DMS79 treated with DMSO at 0.1 percent for 48 hours (cell line): ENCODE results near the gene IQCB1.
"Not testable (repeated sequence)": the region's sequence is repeated elsewhere in the genome, so short reads cannot be mapped to it uniquely, and the experiment has no call there.

Source experiments
- DNase-seq: peaks from one replicate; lab custom pipeline; 2025; lab: John Stamatoyannopoulos, UW

Gene IQCB1

DNA sequence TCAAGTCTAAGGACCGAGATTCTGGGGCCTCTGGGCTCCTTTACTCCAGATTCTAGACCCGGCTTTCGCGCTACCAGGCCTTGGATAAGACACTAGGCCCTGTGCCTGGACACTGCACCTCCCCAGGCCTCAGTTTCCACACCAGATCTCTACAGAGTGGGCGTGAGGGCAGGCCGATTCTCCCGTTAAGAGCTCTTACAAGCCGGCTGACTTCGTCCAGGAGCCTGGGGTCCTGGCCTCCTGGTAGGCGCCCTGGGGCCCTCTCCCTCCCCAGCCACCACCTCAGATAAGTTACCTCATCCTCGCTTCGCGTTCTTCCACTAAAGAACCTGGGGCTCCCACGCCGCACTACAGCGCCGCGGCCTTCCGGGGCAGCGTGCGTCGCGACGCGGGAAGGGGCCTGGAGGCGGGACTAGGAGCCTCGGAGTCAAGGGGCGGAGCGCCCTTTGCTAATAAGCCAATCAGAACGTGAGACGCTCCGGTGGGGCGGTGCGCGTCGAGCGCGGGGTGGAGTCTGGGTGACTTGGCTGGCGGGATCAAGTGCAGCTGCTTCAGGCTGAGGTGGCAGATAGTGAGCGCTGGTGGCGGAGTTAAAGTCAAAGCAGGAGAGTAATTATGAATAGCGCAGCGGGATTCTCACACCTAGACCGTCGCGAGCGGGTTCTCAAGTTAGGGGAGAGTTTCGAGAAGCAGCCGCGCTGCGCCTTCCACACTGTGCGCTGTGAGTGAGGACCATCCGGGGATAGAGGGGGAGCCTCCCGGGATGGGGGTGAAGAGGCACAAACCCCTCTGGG, at the start of gene IQCB1, which contains the start of gene EAF2:
IQCB1 (minus strand) TSS at position 390 of the 794 bp plus-strand sequence. CDS start 6,100 bp downstream, outside the sequence.
EAF2 (plus strand) TSS at position 539 of the 794 bp plus-strand sequence; CDS start at position 616, 77 bp downstream.
- peak; percentile 95 for DNase-seq

DNA sequence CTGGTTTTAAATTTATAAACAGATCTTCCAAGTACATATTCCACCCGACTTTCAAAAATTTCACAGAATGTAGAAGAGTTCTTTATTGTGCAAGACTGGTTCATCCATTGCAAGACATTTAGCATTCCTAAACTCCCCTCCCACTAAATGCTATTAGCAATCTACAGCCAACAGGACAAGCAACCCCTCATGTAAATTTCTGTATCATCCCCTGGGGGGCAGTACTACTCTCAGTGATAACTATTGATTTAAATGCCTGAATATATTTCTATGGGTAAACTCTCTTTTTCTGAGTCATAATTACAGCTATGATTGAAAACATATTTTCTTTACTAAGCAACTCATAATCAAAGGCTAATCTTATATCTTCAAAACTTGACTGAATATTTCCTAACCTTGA, 48.6 kb upstream of the IQCB1 start:
- no peak for DNase-seq

- no peak for DNase-seq
These were observed 43.6 kb upstream of the IQCB1 start for GRCh38 chr3:121878411-121878810.

DNA sequence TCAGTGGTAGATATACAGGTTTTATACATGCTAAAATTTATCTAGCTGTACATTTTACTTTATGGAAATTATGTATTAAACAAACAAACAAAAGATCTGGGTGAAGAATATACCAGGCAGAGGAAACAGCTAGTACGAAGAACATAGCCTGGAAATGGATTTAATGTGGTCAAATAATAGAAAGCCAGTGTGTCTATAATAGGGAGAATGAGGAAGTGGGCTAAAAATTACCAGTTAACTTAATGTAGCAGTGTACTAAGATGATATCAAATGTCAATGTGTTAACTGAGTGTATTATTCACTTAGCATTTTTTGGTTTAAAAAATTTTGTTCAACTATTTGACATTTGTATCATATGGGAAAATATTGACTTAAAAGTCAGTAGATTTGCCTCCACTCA, 36.6 kb upstream of the IQCB1 start:
- DNase-seq = no peak

DNA sequence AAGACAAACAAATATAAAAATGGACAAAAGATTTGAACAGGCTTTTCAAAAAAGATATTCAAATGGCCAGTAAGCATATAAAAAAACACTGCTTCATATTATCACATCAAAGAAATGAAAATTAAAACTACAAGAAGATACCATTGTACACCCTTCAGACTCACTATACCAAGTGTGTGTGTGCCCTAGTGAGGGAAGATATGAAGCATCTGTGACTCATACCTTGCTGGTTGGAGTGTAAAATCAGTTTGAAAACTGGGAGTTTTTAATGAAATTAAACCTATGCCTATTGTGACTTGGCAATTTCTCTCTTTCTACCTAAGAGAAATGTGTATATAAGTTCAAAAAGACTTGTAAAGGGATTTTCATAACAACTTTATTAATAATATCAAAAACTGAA, 35.9 kb upstream of the IQCB1 start:
- no peak for DNase-seq

GRCh38 chr3:121869736-121870135, 34.9 kb upstream of the IQCB1 start:
- no peak for DNase-seq

DNA sequence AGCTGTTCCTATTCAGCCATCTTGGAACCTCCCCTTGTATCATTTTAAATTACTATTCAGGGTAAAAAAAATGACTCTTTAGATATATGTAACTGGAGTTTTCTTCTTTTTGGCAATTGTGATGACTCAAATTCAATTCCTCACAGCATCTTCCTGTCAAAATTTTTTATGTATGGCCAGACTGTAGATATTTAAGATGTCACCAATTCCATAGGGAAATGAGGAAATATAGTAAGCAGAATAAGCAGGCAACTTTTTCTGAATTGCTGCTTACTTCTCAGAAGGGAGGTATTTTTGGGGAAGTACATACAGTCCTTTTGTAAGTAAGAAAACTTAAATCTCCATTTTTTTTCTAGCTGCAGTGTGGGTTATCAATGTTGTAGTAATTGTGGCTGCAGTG, 28.9 kb upstream of the IQCB1 start:
- DNase-seq = no peak

DNA sequence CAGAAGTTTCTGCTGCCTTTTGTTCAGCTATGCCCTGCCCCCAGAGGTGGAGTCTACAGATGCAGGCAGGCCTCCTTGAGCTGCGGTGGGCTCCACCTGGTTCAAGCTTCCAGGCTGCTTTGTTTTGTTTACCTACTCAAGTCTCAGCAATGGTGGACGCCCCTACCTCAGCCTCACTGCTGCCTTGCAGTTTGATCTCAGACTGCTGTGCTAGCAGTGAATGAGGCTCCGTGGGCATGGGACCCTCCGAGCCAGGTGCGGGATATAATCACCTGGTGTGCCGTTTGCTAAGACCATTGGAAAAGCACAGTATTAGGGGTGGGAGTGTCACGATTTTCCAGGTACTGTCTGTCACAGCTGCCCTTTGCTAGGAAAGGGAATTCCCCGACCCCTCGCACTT, 28.4 kb upstream of the IQCB1 start:
- not testable (repeated sequence) for DNase-seq

DNA sequence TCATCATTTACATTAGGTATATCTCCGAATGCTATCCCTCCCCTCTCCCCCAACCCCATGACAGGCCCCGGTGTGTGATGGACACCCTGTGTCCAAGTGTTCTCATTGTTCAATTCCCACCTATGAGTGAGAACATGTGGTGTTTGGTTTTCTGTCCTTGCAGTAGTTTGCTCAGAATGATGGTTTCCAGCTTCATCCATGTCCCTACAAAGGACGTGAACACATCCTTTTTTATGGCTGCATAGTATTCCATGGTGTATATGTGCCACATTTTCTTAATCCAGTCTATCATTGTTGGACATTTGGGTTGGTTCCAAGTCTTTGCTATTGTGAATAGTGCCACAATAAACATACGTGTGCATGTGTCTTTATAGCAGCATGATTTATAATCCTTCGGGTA, 22.9 kb upstream of the IQCB1 start:
- not testable (repeated sequence) for DNase-seq

- no peak for DNase-seq
These were observed 20.7 kb upstream of the IQCB1 start for GRCh38 chr3:121855555-121855954.

- DNase-seq = no peak
These were observed 17.4 kb upstream of the IQCB1 start for GRCh38 chr3:121852256-121852655.

GRCh38 chr3:121844892-121845291, 10.0 kb upstream of the IQCB1 start:
- DNase-seq = no peak

- no peak for DNase-seq
These were observed 5.1 kb upstream of the IQCB1 start for GRCh38 chr3:121839962-121840361.

DNA sequence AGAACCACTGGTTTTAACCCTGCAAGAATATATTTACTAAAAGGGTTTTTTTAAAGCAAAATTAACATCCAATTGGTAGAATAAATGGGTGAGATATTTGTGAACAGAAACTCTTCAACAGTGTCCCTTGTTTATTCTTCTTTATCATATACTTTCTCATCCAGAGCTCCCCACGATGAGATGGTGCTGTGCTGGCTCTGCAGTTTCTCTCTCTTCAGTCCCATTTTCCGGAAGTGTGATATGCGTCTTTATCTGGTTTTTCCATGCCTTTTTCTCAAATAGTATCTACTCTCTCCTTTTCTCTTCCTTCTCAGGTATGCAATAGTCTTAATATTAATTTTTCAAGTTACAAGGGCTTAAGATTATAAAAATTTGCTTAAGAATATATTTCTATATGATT, 1.6 kb upstream of the IQCB1 start:
- DNase-seq = no peak

DNA sequence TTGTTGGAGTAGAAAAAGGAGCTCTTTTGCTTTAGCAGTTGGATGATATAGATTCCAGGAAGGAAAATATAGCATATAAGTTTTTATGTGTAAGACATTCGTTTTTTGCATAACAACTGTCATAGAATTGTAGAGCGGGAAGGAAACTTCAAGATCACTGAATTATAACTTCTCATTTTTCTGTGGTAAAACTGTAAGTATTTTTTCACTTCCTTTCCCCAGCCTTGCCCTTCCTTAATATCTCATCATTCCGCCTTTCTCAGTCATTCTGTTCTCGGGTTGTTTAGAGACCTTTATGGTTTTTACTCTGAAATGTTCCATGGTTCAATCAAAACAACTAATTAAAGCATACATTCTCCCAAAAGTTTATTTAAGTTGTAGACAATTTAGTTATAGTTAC, 1.2 kb upstream of the IQCB1 start:
- no peak for DNase-seq

DNA sequence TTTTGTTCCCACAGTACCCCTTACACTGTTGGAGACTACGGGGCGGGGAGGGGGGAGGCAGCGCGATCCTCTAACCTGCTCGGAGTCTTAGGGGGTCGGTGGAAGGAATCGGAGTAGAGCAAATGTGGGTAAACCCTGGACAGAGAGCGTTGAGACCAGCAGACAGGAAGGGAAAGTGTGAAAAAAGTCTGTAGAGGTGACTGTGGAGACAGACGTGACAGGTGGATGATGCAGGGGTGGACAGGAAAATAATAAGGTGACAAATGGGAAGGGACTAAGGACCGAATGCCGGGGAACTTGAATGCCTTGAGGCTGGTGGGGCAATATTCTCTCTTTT, 573 bp upstream of the IQCB1 start:
- peak; percentile 42 for DNase-seq

- DNase-seq = no peak
These were observed 646 bp downstream of the IQCB1 start for GRCh38 chr3:121834157-121834670.

DNA sequence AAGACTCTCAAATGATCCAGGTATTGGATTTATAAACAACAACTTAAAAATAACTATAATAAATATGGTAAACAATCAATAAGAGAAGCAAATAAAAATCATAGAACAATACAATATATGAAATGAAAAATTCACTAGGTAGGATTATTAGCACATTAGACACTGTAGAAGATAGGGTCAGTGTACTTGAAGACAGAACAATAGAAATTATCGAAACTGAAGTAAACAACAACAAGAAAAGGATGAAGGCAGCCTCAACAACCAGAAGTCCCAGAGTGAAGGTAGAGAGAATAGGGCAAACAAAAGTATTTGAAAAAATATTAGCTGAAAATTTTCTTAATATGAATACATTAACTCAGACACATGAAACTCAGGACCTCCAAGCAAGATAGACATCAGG, 11.9 kb downstream of the IQCB1 start:
- no peak for DNase-seq

GRCh38 chr3:121821421-121822199, 13.2 kb downstream of the IQCB1 start:
- no peak for DNase-seq

- no peak for DNase-seq
These were observed 15.6 kb downstream of the IQCB1 start for GRCh38 chr3:121819236-121819635.

- DNase-seq = no peak
These were observed 16.3 kb downstream of the IQCB1 start for GRCh38 chr3:121818578-121818977.

DNA sequence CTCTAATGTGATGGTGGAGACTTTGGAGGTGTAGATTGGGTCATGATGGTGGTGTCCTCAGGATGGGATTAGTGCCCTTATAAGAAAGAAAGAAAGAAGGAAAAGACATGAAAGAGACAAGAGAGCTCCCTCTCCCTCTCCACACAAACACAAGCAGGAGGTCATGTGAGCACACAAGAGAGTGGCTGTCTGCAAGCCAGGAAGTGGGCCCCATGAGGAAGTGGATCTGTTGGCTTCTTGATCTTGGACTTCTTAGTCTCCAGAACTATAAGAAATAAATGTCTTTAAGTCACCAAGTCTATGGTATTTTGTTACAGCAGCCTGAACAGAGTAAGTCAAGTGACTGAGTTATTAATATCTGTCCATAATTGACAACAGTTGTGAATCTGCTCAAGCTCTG, 17.1 kb downstream of the IQCB1 start:
- DNase-seq = no peak

DNA sequence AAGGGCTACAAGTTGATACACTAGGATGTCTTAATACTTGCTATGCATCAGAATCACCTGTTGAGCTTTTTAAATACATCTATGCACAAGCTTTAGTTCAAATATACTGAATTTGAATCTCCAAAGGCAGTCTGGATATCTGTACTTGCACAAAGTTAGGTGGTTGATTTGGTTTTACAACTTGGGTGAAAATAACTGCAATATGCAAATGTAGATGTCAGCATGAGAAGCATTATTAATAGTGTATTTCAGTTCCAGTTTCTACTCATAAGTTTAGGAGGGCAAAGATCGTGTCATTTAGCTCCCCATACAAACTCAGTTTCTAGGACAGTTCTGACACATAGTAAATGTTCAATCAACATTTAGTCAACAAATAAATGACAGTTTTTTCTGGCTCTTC, 25.6 kb downstream of the IQCB1 start:
- no peak for DNase-seq
